Measurements from ENCODE around the gene ADPRM.

GRCh38 chr17:10657879-10658278 lies 39.5 kb upstream of the ADPRM start:
- TF ChIP-seq CTCF (tag by site-specific recombination; IDR thresholded peaks at IDR 0.05) = no peak
- no peak for TF ChIP-seq ZNF184 (tag by site-specific recombination; IDR thresholded peaks at IDR 0.05)
- TF ChIP-seq SCRT2 (tag by site-specific recombination; IDR thresholded peaks at IDR 0.05) = no peak
- no peak for TF ChIP-seq ZNF704 (tag by site-specific recombination; IDR thresholded peaks at IDR 0.05)
- no peak for TF ChIP-seq TCF7L2 (IDR thresholded peaks at IDR 0.05; ENCODE audit: borderline replicate concordance, low read depth, low read length)

Measured in HEK293 (cell line).